Umbilical cord (tissue), 2 donors: ENCODE results near the gene NGRN. TPM values are rescaled to one million over a fixed set of nuclear protein-coding genes. Genes with fewer than 3 reads are reported as not detected.
"Not testable (repeated sequence)": the region's sequence is repeated elsewhere in the genome, so short reads cannot be mapped to it uniquely, and the experiment has no call there.

Source experiments
- DNase-seq: peaks from one replicate; pipeline ENCODE4 v3.0.0-alpha.2; 2015; ENCODE audit warnings: low spot score
- total RNA-seq: library from RNA; depleted of rRNA; stranded (reverse); fragments of >200 nt; gene quantifications from one replicate; pipeline ENCODE4 v1.2.3, GENCODE V29; 2014; ENCODE audit warnings: low replicate concordance; ENCODE audit not compliant: insufficient read depth

NGRN gene
- total RNA-seq, 1 donor from 2014 or later: 48.6 TPM

DNA sequence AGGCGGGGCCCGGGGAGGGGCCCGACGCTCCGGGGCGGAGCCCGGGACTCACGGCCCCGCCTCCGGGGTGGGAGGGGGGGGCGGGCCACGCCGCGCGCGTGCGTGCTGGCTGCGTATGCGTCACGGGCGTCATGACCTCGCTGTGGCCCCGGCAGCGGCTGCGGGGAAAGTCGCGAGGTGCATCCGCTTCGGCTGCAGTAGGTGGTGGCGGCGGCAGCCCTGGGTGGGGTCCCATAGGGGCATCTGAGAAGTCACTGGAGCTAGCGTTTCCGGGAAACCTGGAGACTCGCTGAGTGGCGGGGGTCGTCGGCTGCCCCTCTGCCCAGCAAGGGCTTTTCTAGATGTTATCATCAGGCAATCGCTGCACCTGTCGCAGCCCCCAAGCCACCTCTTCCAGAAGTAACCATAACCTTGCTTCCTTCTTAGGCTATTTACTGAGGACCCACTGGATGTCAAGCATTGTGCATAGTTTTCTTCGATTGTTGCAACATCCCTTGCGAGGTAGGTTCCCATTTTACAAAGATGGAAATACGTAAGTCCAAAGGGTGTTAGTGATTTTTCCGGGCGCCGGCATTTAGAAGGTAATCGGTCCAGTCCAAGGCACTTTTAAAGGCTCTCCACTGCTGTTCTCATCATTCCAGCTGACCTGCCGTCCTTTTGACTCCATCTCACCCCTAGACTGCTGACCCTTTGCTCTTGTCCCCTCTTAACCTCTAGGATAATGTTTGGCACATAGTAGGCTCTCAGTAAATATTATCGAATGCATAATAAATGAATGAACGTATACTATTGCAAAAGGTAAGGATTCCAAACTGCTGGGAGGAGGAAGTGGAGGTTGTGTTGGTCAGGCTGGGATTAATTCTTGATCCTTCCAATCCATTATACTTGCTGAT is 31.1 kb upstream of the NGRN start, which contains the start of gene GDPGP1:
Gene GDPGP1 (plus strand): TSS at position 114 of the 893 bp plus-strand sequence. CDS start 6,700 bp downstream, outside the sequence.
- peak; percentile 23 for DNase-seq

DNA sequence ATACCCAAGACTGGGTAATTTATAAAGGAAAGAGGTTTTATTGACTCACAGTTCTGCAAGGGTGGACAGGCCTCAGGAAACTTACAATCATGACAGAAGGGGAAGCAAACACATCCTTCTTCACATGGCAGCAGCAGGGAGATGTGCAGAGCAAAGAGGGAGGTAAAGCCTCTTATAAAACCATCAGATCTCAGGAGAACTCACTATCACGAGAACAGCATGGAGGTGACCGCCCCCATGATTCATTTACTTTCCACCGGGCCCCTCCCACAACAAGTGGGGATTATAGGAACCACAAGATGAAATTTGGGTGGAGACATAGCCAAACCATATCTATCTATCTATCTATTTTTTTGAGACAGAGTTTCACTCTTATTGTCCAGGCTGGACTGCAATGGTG is 26.1 kb upstream of the NGRN start:
- no peak for DNase-seq

DNA sequence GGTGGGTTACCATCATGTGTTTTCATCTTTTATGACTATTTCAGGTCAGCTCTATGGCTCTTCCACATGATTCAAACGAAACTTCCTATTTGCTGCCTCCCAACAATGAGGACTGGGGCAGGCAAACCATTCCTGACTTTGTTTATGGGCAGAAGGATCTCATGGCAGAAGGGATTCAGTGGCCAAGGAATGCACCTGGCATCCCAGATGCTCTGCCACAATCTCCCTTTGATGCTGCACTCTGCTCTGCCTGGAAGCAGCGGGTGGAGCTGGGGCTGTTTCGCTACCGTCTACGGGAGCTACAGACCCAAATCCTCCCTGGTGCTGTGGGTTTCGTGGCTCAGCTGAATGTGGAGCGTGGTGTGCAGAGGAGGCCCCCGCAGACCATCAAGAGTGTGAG is 24.6 kb upstream of the NGRN start:
- no peak for DNase-seq

DNA sequence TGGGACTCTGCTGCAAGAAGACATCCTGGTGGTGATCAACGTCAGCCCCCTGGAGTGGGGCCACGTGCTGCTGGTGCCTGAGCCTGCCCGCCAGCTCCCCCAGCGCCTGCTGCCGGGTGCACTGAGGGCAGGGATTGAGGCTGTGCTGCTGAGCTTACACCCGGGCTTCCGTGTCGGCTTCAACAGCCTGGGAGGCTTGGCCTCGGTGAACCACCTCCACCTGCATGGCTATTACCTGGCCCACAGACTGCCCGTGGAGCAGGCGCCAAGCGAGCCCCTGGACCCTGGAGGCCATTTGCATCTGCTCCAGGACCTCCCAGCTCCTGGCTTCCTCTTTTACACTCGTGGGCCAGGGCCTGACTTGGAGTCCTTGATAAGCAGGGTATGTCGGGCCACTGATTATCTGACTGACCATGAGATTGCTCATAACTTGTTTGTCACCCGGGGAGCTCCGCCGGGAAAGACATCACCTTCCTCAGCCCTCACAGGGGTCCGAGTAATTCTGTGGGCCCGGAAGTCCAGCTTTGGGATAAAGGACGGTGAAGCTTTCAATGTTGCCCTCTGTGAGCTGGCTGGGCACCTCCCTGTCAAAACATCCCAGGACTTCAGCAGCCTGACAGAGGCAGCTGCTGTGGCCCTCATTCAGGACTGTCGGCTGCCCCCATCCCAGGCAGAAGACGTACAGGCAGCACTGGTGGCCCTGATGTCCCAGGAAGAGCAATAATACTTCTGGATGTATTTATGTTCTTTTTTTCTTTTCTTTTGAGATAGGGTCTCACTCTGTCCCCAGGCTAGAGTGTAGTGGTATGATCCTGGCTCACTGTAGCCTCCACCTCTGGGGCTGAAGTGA is 23.9 kb upstream of the NGRN start:
- DNase-seq: no peak

DNA sequence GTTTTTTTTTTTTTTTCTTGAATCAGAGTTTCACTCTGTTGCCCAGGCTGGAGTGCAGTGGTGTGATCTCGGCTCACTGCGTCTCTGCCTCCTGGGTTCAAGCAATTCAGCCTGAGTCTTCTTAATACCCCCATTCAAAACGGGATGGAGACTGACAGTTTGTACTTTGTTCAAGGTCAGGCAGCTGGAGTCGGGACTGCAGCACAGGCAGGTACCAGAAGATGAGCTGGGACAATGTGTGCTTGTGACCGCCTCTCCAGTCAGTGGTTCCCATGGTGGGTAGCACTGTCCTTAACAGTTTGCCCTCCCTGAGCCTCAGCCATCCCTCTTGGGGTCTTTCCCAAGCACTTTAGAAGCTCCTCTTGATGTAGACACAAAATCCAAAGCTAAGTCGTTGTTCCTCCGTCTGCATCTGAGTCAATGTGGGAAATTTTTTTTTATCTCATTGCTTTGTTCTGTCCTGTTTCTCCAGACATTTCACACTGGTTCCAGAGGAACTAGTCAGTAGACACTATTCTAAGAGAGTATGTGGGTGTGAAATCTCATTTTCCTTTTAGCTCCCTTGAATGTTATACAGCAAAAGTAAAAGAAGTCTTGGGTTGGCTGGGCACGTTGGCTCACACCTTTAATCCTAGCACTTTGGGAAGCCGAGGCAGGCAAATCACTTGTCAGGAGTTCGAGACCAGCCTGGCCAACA is 21.4 kb upstream of the NGRN start:
- DNase-seq: no peak

DNA sequence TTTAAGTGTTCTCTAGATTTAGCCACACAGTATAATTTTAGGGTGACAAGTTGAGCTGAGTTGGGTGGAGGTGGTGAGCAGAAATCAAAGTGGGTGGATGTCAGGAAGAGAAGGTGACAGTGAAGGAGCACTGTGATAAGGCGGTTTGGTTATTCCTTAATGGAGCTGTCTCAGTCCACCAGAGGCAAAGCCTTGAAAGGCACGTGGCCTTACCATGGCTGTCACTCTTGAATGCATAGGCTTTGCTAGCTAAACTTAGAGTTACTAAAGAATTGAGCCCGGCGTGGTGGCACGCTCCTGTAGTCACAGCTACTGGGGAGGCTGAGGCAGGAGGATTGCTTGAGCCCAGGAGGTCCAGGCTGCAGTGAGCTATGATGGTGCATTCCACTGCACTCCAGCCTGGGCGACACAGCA is 16.7 kb upstream of the NGRN start:
- DNase-seq: peak; percentile 11

DNA sequence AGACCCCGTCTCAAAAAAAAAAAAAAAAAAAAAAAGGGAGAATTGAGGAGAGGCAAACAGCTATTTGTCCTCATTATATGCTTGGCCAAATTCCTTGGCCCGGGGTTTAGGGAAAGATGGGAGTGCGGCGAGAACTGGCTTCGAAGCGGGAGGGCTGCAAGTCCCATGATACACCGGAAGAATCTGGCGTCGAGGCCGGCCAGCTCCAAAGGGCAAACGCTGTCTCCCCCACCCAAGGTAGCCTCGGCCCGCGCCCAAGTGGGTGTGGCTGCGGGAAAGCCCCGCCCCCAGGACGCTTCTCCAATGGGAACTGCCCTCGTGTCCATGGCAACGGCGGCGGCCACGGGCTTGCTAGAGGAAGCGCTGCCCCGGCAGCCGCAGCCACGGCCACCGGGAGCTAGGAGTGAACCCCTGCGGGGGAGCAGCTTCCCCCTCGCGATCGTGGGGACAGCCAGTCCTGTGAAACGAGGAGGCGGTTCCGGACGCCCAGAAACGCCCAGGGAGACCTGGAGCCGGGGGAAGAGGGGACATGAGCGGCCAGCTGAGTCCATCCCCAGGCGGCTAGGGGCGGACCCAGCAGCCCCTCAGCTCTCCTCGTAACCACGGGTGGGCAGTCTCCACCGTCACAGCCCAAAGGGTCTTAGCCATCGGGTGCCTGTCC is 16.1 kb upstream of the NGRN start, which contains the start of gene TTLL13:
Gene TTLL13 (plus strand): TSS at position 354 of the 661 bp plus-strand sequence. CDS start 1,075 bp downstream, outside the sequence.
- peak; percentile 88 for DNase-seq

DNA sequence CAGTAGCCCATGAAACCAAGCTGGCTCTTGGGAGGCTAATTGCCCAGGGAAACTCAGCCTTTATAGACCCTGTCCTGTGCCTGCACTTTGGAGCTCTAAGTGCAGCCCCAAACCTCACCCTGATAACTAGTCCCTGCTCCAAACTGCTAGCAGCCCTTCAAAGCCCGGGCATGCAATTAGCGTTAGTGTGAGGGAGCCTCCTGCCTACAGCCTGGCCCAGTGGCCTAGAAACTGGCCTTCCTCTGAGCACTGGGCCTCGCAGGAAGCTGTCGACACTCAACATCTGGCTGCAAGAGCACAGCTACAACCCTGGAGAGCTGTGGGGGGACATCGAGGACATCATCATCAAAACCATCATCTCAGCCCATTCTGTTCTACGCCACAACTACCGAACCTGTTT is 7.7 kb upstream of the NGRN start:
- no peak for DNase-seq

DNA sequence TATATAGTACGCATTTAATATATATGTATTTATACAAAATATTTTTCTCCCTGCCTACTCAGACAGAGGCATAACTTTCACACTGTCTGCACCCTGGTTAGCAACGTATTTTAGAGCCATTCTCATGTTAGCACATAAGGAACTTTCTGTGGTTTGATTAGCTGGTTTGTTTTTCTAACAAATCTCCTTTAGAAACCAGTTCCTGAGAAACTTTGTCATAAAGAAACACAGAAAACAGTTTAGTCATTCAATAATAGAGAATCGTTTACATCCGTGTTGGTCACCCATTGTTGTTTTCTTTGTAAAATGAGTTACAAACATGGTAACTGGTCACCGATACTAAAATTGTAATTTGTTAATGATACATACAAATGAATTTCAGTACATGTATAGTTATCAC is 5.9 kb upstream of the NGRN start:
- DNase-seq: no peak

DNA sequence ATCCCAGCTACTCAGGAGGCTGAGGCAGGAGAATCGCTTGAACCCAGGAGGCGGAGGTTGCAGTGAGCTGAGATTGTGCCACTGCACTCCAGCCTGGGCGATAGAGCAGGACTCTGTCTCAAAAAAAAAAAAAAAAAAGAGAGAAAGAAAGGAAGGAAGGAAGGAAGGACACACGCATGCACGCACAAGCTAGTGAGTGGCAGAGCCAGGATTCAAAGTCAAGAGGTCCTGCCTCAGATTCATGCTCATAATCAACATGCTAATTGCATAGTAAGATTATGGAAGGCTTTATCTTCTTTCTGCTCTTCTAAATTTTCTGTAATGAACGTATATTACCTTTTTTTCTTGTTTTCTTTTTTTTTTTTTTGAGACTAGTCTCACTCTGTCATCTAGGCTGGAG is 4.7 kb upstream of the NGRN start:
- DNase-seq: not testable (repeated sequence)

DNA sequence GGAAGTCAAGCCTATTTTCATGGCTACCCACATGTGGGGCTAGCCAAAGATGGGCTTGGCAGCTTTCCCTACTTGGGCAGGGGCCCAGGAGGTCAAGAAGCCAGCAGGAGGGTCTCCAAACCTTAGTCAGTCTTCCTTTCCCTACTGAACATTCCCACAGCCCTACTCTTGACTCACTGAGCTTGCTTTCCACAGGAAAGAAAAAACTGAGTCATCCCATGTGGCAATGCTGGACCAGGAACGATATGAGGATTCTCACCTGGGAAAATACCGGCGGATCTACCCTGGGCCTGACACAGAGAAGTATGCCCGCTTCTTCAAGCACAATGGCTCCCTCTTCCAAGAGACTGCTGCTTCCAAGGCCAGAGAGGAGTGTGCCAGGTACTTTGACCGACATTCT is 3.7 kb upstream of the NGRN start:
- no peak for DNase-seq

DNA sequence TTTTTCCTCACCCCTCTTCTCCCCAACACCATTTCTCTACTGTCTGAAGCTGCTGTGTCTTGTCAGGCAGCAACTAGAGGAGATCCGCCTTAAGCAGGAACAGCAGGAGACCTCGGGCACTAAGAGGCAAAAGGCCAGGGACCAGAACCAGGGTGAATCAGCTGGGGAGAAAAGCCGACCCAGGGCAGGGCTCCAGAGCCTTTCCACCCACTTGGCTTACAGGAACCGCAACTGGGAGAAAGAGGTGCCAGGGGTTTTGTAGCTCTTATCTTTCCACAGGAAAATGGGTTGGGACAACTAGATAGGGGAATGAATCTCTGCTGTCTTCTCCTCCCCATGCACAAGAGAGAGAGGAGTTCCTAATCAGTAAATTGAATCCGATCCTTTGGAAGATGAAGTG is 3.0 kb upstream of the NGRN start:
- DNase-seq: no peak

DNA sequence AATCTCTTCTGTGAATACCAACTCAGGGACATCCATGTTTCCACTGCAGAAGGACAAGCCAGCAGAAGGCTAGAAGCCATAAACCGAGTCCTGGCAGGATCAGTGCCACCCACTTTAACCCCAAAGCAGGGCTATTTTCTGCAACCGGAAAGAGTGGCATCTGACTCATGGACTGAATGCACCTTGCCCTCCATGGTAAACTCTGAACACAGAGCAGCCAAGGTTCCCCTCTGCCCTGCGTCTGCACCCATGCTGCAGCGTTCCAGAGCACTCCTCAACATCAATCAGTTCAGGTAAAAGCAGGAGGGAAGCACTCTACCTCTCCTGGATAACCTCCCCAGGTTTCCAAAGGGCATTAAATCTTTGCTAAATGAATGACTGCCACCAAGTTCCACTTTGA is 801 bp upstream of the NGRN start:
- no peak for DNase-seq

DNA sequence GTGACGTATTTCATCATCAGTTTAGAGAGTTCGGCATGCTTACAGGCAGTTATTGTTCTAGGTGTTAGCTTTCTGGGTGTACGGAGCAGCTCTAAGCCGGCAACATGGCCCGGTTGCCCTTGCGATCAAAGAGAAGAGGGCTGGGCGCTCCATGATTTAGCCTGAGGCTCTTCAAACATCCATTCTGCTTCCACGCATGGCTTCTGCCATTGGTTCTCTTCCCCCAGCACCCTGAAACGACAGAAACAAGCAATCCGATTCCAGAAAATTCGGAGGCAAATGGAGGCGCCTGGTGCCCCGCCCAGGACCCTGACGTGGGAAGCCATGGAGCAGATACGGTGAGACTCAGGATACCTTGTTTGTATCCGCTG is 574 bp downstream of the NGRN start:
- DNase-seq: peak; percentile 38

DNA sequence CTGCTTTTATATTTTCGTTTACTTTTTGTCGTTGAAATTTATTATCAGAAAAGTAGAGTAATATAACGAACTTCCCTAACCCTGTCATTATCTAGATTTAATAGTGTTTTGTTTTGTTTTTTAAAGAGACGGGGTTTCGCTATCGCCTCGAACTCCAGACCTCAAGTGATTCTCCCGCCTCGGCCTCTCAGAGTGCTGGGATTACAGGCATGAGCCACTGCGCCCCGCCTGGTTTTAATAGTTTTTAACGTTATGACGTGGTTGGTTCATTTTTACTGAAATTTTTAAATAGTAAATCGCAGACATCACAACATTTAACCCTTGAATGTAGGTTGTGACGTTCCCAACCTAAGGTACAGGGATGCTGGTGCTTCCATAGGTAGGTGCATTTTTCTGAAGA is 1.0 kb downstream of the NGRN start:
- peak; percentile 23 for DNase-seq

DNA sequence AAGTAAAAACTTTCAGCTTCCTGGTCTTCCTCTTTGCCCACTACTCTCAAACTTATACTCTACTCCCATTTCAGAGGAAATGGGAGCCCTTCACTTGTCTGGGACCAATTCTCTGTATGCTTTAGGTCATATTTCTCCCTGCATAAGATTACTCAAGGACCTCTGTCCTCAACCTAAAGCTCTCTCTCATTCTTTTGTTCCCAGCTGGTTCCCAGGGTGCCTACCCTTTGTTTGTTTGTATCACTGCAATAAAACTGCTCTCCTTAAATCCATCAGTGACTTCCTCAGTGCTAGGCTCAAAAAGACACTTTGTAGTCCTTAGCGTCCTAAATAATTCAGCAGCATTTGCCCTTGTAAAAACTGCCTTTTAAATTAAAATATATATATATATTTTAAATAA is 2.9 kb downstream of the NGRN start:
- DNase-seq: no peak

DNA sequence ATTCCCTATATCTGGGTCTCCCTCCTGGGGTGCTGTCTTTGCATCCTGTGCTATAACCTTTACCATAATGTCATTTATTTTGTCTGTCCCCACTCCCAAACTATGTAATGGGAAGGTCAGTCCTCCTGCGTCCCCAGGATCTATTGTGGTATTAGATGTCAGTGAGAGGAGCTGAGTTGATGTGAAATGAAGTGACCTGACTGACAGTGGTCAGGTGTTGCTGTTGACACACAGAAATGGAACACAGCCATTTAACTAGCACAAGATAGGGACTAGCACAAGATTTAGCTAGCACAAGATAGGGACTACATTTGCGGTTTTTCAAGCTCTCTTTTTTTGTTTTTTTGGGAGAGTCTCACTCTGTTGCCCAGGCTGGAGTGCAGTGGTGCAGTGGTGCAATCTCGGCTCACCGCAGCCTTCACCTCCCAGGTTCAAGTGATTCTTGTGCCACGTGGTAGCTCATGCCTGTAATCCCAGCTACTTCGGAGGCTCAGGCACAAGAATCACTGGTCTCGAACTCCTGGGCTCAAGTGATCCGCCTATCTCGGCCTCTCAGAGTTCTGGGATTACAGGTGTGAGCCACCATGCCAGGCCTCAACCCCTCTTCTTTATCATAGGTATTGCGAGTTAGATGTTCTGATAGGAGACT is 5.2 kb downstream of the NGRN start:
- DNase-seq: no peak

DNA sequence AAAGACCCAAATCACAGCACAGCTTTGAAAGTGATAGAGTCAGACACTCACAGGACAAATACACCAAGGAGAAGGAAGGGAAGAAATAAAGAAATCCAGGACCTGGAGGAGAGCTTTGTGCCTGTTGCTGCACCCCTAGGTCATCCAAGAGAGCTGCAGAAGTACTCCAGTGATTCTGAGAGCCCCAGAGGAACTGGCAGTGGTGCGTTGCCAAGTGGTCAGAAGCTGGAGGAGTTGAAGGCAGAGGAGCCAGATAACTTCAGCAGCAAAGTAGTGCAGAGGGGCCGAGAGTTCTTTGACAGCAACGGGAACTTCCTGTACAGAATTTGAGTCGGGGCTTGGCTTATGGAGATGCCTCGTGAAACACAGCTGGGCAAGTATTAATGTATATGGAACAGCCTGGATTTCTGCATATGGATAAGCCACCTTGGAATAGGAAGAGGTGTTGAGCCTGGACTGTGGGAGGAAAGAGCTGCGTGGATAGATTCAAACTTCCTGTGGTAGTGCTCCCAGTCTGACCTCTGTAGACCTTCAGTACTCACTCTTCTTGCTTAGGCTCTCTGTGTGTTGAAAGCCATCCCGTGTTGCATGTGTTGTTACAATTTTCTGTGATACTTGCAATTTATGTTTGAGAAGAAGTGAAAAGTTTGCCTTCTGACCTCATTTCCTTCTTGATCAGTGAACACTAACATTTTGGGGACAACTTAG is 6.1 kb downstream of the NGRN start:
- DNase-seq: no peak

DNA sequence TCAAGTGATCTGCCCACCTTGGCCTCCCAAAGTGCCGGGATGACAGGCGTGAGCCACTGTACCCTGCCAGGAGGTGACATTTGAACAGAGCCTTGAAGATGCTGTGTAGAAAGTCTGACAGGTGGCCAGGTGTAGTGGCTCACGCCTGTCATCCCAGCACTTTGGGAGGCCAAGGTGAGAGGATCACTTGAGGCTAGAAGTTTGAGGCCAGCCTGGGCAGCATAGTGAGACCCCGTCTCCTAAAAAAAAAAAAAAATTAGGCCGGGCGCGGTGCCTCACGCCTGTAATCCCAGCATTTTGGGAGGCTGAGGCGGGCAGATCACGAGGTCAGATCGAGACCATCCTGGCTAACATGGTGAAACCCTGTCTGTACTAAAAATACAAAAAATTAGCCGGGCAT is 13.0 kb downstream of the NGRN start:
- DNase-seq: not testable (repeated sequence)

DNA sequence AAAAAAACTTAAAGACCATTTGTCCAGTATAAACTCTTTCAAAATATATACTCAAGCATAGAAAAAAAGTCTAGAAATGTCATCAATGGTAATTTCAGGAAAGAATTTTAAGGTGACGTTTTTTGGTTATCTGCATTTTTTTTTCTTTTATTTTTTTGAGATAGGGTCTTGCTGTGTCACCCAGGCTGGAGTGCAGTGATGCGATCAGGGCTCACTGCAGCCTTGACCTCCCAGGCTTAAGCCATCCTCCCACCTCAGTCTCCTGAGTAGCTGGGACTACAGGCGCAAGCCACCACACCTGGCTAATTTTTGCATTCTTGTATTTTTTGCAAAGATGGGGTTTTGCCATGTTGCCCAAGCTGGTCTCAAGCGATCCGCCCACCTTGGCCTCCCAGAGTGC is 15.3 kb downstream of the NGRN start:
- not testable (repeated sequence) for DNase-seq
